ENCODE data around the gene TMEM231. TPM values are rescaled to one million over a fixed set of nuclear protein-coding genes. Genes with fewer than 3 reads are reported as not detected.

Gene TMEM231
- total and polyA plus RNA-seq, 9 of the 15 experiments (the other 6 are each of a cell fraction or from before 2014, with no cell fraction given): 1.6 to 27.6 (median 9.1) TPM

DNA sequence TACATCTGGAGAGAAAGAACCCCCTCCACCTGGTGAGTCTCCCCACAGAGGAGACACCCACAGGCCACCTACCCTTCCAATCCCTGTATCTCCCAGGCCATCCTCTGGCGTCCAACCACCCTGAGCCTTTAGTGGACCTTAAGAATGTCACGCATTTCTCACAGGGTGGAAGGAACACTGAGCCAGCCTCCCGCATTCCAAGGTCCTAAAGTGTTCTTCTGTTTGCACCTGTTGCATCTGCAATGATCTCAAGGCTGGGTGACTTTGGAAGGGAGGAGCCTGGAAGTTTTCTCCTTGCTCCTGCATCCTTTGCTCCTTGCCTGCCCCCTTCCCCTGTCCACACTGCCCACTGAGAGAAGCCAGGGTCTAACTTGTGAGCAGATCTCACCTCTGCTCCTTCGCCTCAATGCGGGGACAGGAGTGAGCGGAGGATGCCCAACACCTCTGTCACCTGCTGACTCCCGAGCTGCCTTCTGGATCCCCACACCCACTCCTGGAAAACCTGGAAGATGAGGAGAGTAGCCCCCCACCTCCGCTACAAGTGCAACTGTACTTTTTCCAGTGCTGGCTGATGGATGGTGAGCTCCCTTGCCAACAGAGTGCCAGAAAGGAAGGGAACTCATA lies 23.8 kb downstream of the TMEM231 start:
- peaks cover 0 to 23% of the 10 kb centered on the region in 2 experiments; a peak in 1 of 5 replicates for H3K4me1 ChIP-seq (replicated peaks in 1 of 2; ENCODE audit: control insufficient read depth in 2 of 2, insufficient read depth in 2 of 2, low read length in 2 of 2)
- in situ Hi-C loops (cut with MboI): no loop called here
- TF ChIP-seq ZNF436 (CRISPR knock-in tag; IDR thresholded peaks at IDR 0.05): no peak
- TF ChIP-seq SRF (CRISPR knock-in tag; IDR thresholded peaks at IDR 0.05): no peak
- no peak for TF ChIP-seq ZNF12 (CRISPR knock-in tag; IDR thresholded peaks at IDR 0.05)
- TF ChIP-seq EHMT2 (IDR thresholded peaks at IDR 0.05): no peak
- no peak for TF ChIP-seq RNF2 (IDR thresholded peaks at IDR 0.05)
- no peak for TF ChIP-seq CCAR2 (IDR thresholded peaks at IDR 0.05; ENCODE audit: low read depth, low read length)
- TF ChIP-seq SPI1 (IDR thresholded peaks at IDR 0.05; ENCODE audit: borderline replicate concordance, low read depth, low read length): no peak
- TF ChIP-seq ERF (CRISPR knock-in tag; IDR thresholded peaks at IDR 0.05): no peak
- no peak for TF ChIP-seq ZNF780A (CRISPR knock-in tag; IDR thresholded peaks at IDR 0.05)
- no peak for TF ChIP-seq MEIS2 (IDR thresholded peaks at IDR 0.05; ENCODE audit: partially characterized antibody)
- no peak for TF ChIP-seq ZNF133 (CRISPR knock-in tag; IDR thresholded peaks at IDR 0.05)
- no peak for TF ChIP-seq TRIM24 (IDR thresholded peaks at IDR 0.05)
- ATAC-seq: no peak
- H3K9me3 ChIP-seq (replicated peaks; ENCODE audit: control insufficient read depth, insufficient read depth, low read depth, low read length): no peaks in the 10 kb centered on the region
- intact Hi-C loops (cut with micrococcal nuclease): no loop called here
- no peak for FAIRE-seq
- H3K9me1 ChIP-seq (ENCODE audit: control insufficient read depth, insufficient read depth, low read length): no peaks in the 10 kb centered on the region
- DNase-seq (ENCODE audit: extremely low read depth in 1 of 4, low spot score in 3 of 4): no peak
- H3K36me3 ChIP-seq (ENCODE audit: control insufficient read depth, insufficient read depth, low read length): no peaks in the 10 kb centered on the region
- ChIA-PET CTCF (ENCODE audit: low intra/inter-chr PET ratio) (no interaction called here), POLR2A (interaction anchor here (1.0 to 5.1 kb wide), 7 partner anchors 10 to 90 kb away, joined by 3 to 27 read pairs (median 4); partner anchors contain the start of gene ADAT1)
- WGBS (ENCODE audit: insufficient coverage, low coverage, missing lambda C conversion rate): 8% methylated on average over 8 of the region's 8 CpGs
- no peak overlapping the region for H3K4me2 ChIP-seq (ENCODE audit: insufficient read depth, low read length)
- H4K20me1 ChIP-seq (replicated peaks; ENCODE audit: control insufficient read depth, insufficient read depth, low read length): peaks cover 4% of the 10 kb centered on the region; the same call in 1 of the 2 replicates
- no peak overlapping the region for H3K27ac ChIP-seq (ENCODE audit: extremely low read depth, low read depth, low read length)
- H3K79me2 ChIP-seq (ENCODE audit: control insufficient read depth, insufficient read depth, low read length): no peaks in the 10 kb centered on the region
- BruUV-seq (replicated peaks): no TSS peak
- H3K27me3 ChIP-seq (ENCODE audit: control insufficient read depth in 2 of 2, insufficient read depth in 2 of 2, low read length in 2 of 2): peaks cover 26 to 58% of the 10 kb centered on the region in 2 experiments
- no peak overlapping the region for H3K9ac ChIP-seq (ENCODE audit: insufficient read depth in 1 of 2, low read depth in 2 of 2, low read length in 2 of 2)
- no peak overlapping the region for H3K4me3 ChIP-seq
- H2AFZ ChIP-seq (ENCODE audit: low read depth, low read length): no peak overlapping the region
